Measurements from ENCODE around the gene LRMDA. TPM values are rescaled to one million over a fixed set of nuclear protein-coding genes. Genes with fewer than 3 reads are reported as not detected.

The LRMDA gene
- total RNA-seq, 1 donor from 2014 or later: 4.5 TPM

- intact Hi-C loops (cut with DNase I): no loop called here
These were observed 852.9 kb downstream of the LRMDA start for GRCh38 chr10:76284351-76284750.

GRCh38 chr10:76285012-76285411 is 853.6 kb downstream of the LRMDA start:
- intact Hi-C loops (cut with DNase I): no loop called here
- no peak for DNase-seq (ENCODE audit: low spot score)

More at GRCh38 chr10:76284351-76284750, 852.9 kb downstream of the LRMDA start:
- DNase-seq (ENCODE audit: low spot score): no peak

- intact Hi-C loops (cut with DNase I): no loop called here
- DNase-seq (ENCODE audit: low spot score): no peak
These were observed 854.1 kb downstream of the LRMDA start for GRCh38 chr10:76285515-76285914.

GRCh38 chr10:76286536-76286935 is 855.1 kb downstream of the LRMDA start:
- DNase-seq (ENCODE audit: low spot score): no peak
- intact Hi-C loops (cut with DNase I): no loop called here

GRCh38 chr10:76287856-76288255 is 856.4 kb downstream of the LRMDA start:
- intact Hi-C loops (cut with DNase I): no loop called here

GRCh38 chr10:76291175-76291574 is 859.8 kb downstream of the LRMDA start:
- DNase-seq (ENCODE audit: low spot score): no peak
- intact Hi-C loops (cut with DNase I): no loop called here

More at GRCh38 chr10:76287856-76288255, 856.4 kb downstream of the LRMDA start:
- no peak for DNase-seq (ENCODE audit: low spot score)

GRCh38 chr10:76291885-76292284 is 860.5 kb downstream of the LRMDA start:
- no peak for DNase-seq (ENCODE audit: low spot score)
- intact Hi-C loops (cut with DNase I): no loop called here

- no peak for DNase-seq (ENCODE audit: low spot score)
- intact Hi-C loops (cut with DNase I): no loop called here
These were observed 865.5 kb downstream of the LRMDA start for GRCh38 chr10:76296957-76297356.

- no peak for DNase-seq (ENCODE audit: low spot score)
- intact Hi-C loops (cut with DNase I): no loop called here
These were observed 865.9 kb downstream of the LRMDA start for GRCh38 chr10:76297358-76297757.

- DNase-seq (ENCODE audit: low spot score): no peak
- intact Hi-C loops (cut with DNase I): no loop called here
These were observed 866.4 kb downstream of the LRMDA start for GRCh38 chr10:76297780-76298281.

- DNase-seq (ENCODE audit: low spot score): no peak
- intact Hi-C loops (cut with DNase I): no loop called here
These were observed 866.9 kb downstream of the LRMDA start for GRCh38 chr10:76298329-76298728.

GRCh38 chr10:76299501-76299900 is 868.1 kb downstream of the LRMDA start:
- no peak for DNase-seq (ENCODE audit: low spot score)
- intact Hi-C loops (cut with DNase I): no loop called here

GRCh38 chr10:76301211-76301610 is 869.8 kb downstream of the LRMDA start:
- intact Hi-C loops (cut with DNase I): loop anchor here (5.0 to 10.0 kb wide), 3 partner anchors 246 to 904 kb away; no protein-coding TSS in a partner anchor
- no peak for DNase-seq (ENCODE audit: low spot score)

- DNase-seq (ENCODE audit: low spot score): no peak
- intact Hi-C loops (cut with DNase I): loop anchor here (5.0 to 10.0 kb wide), 3 partner anchors 245 to 905 kb away; no protein-coding TSS in a partner anchor
These were observed 870.5 kb downstream of the LRMDA start for GRCh38 chr10:76301950-76302349.

GRCh38 chr10:76302481-76302880 is 871.1 kb downstream of the LRMDA start:
- no peak for DNase-seq (ENCODE audit: low spot score)
- intact Hi-C loops (cut with DNase I): loop anchor here (5.0 to 10.0 kb wide), 3 partner anchors 245 to 905 kb away; no protein-coding TSS in a partner anchor

- DNase-seq (ENCODE audit: low spot score): no peak
- intact Hi-C loops (cut with DNase I): loop anchor here (5.0 to 10.0 kb wide), 3 partner anchors 244 to 906 kb away; no protein-coding TSS in a partner anchor
These were observed 871.7 kb downstream of the LRMDA start for GRCh38 chr10:76302961-76303630.

- intact Hi-C loops (cut with DNase I): loop anchor here (5.0 to 10.0 kb wide), 3 partner anchors 244 to 906 kb away; no protein-coding TSS in a partner anchor
- peak; percentile 77 for DNase-seq (ENCODE audit: low spot score)
These were observed 872.4 kb downstream of the LRMDA start for GRCh38 chr10:76303682-76304316.

- intact Hi-C loops (cut with DNase I): loop anchor here (10.0 kb wide), 1 partner anchor 679 kb away; no protein-coding TSS in a partner anchor
- no peak for DNase-seq (ENCODE audit: low spot score)
These were observed 874.6 kb downstream of the LRMDA start for GRCh38 chr10:76305930-76306615.

- intact Hi-C loops (cut with DNase I): loop anchor here (10.0 kb wide), 1 partner anchor 678 kb away; no protein-coding TSS in a partner anchor
- DNase-seq (ENCODE audit: low spot score): no peak
These were observed 875.4 kb downstream of the LRMDA start for GRCh38 chr10:76306856-76307255.

- no peak for DNase-seq (ENCODE audit: low spot score)
- intact Hi-C loops (cut with DNase I): loop anchor here (10.0 kb wide), 1 partner anchor 676 kb away; no protein-coding TSS in a partner anchor
These were observed 877.6 kb downstream of the LRMDA start for GRCh38 chr10:76309070-76309469.
